SK-N-SH (cell line): ENCODE measurements around the gene SLC27A2. TPM values are rescaled to one million over a fixed set of nuclear protein-coding genes. Genes with fewer than 3 reads are reported as not detected.

Experiments used
- CTCF ChIA-PET: fragments of 300-600, 350-600 bp; formaldehyde crosslinking; extraction: SDS; loops from one replicate; lab custom pipeline; 2021; lab: Yijun Ruan, JAX
- POLR2A ChIA-PET: fragments of 350-600 bp; sonication (Branson Sonifier 250); formaldehyde crosslinking; extraction: SDS; loops from one replicate; lab custom pipeline; 2020; ENCODE audit warnings: antibody characterized with exemption, inconsistent platforms; lab: Yijun Ruan, JAX
- DNase-seq: peaks from one replicate; pipeline ENCODE4 v3.0.0; 2012
- H2AFZ ChIP-seq: fragments of 200-600 bp; sonication (generic); 2 replicates; pipeline ENCODE4 v1.8.1; 2016; ENCODE audit warnings: antibody characterized with exemption, mild to moderate bottlenecking, low read depth
- H3F3A ChIP-seq: fragments of 200-600 bp; sonication (generic); replicated peaks from 2 replicates; pipeline ENCODE3; 2016; ENCODE audit warnings: antibody characterized with exemption, mild to moderate bottlenecking; ENCODE audit not compliant: insufficient read depth
- H3K27ac ChIP-seq, 2 experiments: fragments of 200-500 bp in 1 of 2; fragments of 200-600 bp in 1 of 2; sonication (Bioruptor generic) in 1 of 2; sonication (generic), shearing (Covaris generic) in 1 of 2; 2 replicates each; pipeline versions ENCODE4 v1.5.1 to v1.6.1; 2014 to 2016; ENCODE audit warnings: low read depth in 2 of 2, inconsistent platforms in 1 of 2, low read length in 1 of 2, mild to moderate bottlenecking in 1 of 2, mixed read lengths in 1 of 2
- H3K27me3 ChIP-seq: fragments of 200-600 bp; sonication (generic), shearing (Covaris generic); 2 replicates; pipeline ENCODE4 v1.6.1; 2016; ENCODE audit warnings: mixed run types; ENCODE audit not compliant: insufficient read depth
- H3K36me3 ChIP-seq, 2 experiments: fragments of 200-500 bp in 1 of 2; fragments of 200-600 bp in 1 of 2; sonication (Bioruptor generic) in 1 of 2; sonication (generic) in 1 of 2; replicated peaks in 1 of 2; 2 replicates each; pipeline versions ENCODE3 to v1.5.1; 2014 to 2016; ENCODE audit warnings: low read length in 1 of 2, mild to moderate bottlenecking in 1 of 2; ENCODE audit not compliant: insufficient read depth in 2 of 2, control insufficient read depth in 1 of 2
- H3K4me1 ChIP-seq, 2 experiments: fragments of 200-500 bp in 1 of 2; fragments of 200-600 bp in 1 of 2; sonication (Bioruptor generic) in 1 of 2; sonication (generic), shearing (Covaris generic) in 1 of 2; 2 replicates each; pipeline versions ENCODE4 v1.5.1 to v1.6.1; 2014 to 2016; ENCODE audit warnings: low read depth in 1 of 2, low read length in 1 of 2, mixed run types in 1 of 2; ENCODE audit not compliant: insufficient read depth in 2 of 2, control insufficient read depth in 1 of 2
- H3K4me2 ChIP-seq: fragments of 200-600 bp; sonication (generic), shearing (Covaris generic); 2 replicates; pipeline ENCODE4 v1.6.1; 2017; ENCODE audit warnings: mixed run types
- H3K4me3 ChIP-seq, 2 experiments: fragments of 200-500 bp in 1 of 2; fragments of 200-600 bp in 1 of 2; sonication (Bioruptor generic) in 1 of 2; sonication (generic), shearing (Covaris generic) in 1 of 2; 2 replicates each; pipeline versions ENCODE4 v1.5.1 to v1.8.1; 2014 to 2016; ENCODE audit warnings: low read depth in 2 of 2, inconsistent platforms in 1 of 2, low read length in 1 of 2, mild to moderate bottlenecking in 1 of 2, mixed read lengths in 1 of 2, moderate library complexity in 1 of 2
- H3K79me2 ChIP-seq: fragments of 200-600 bp; sonication (generic); 2 replicates; pipeline ENCODE4 v1.8.1; 2017; ENCODE audit warnings: mild to moderate bottlenecking; ENCODE audit not compliant: insufficient read depth
- H3K9ac ChIP-seq: fragments of 200-600 bp; sonication (generic); 2 replicates; pipeline ENCODE4 v1.6.1; 2017; ENCODE audit warnings: mixed run types
- H3K9me2 ChIP-seq: fragments of 200-600 bp; sonication (generic); 2 replicates; pipeline ENCODE4 v1.6.1; 2017; ENCODE audit warnings: mixed run types
- H3K9me3 ChIP-seq: fragments of 200-600 bp; sonication (generic); 2 replicates; pipeline ENCODE4 v1.6.1; 2017; ENCODE audit warnings: mixed run types, mild to moderate bottlenecking, moderate library complexity
- H4K20me1 ChIP-seq: fragments of 200-600 bp; sonication (generic); 2 replicates; pipeline ENCODE4 v1.6.1; 2017; ENCODE audit warnings: mild to moderate bottlenecking, mixed run types; ENCODE audit not compliant: insufficient read depth
- EP300 ChIP-seq, 2 experiments: IDR thresholded peaks; 2 replicates each; pipeline versions ENCODE4 v1.4.0 to v1.6.1; 2012; ENCODE audit warnings: borderline replicate concordance in 1 of 2, low read depth in 1 of 2, low read length in 1 of 2
- EZH2phosphoT487 ChIP-seq: fragments of 200-600 bp; sonication (generic); IDR thresholded peaks from 2 replicates; pipeline ENCODE4 v1.6.1; 2017; ENCODE audit warnings: low read depth, mixed run types, mild to moderate bottlenecking, antibody characterized with exemption, moderate library complexity, borderline replicate concordance
- FOSL2 ChIP-seq: IDR thresholded peaks from 2 replicates; pipeline ENCODE4 v1.4.0; 2012; ENCODE audit warnings: low read depth, mild to moderate bottlenecking, moderate library complexity, borderline replicate concordance
- FOXM1 ChIP-seq: IDR thresholded peaks from 2 replicates; pipeline ENCODE4 v1.4.0; 2012; ENCODE audit warnings: low read depth, mild to moderate bottlenecking
- JUND ChIP-seq: IDR thresholded peaks from 2 replicates; pipeline ENCODE4 v1.4.0; 2012
- MEF2A ChIP-seq: IDR thresholded peaks from 2 replicates; pipeline ENCODE4 v1.4.0; 2012; ENCODE audit warnings: low read depth, borderline replicate concordance
- NFIC ChIP-seq: IDR thresholded peaks from 2 replicates; pipeline ENCODE4 v1.4.0; 2012; ENCODE audit warnings: borderline replicate concordance
- NRF1 ChIP-seq: IDR thresholded peaks from 2 replicates; pipeline ENCODE4 v1.6.1; 2012; ENCODE audit warnings: low read depth, mild to moderate bottlenecking, low read length
- RAD21 ChIP-seq: IDR thresholded peaks from 2 replicates; pipeline ENCODE4 v1.6.1; 2012; ENCODE audit warnings: mild to moderate bottlenecking, low read length
- RXRA ChIP-seq: IDR thresholded peaks from 2 replicates; pipeline ENCODE4 v1.4.0; 2012; ENCODE audit warnings: low read depth, mild to moderate bottlenecking, borderline replicate concordance
- TAF1 ChIP-seq: IDR thresholded peaks from 2 replicates; pipeline ENCODE4 v1.6.1; 2012; ENCODE audit warnings: low read depth, mild to moderate bottlenecking, low read length, moderate library complexity, borderline replicate concordance
- TCF12 ChIP-seq: IDR thresholded peaks from 2 replicates; pipeline ENCODE4 v1.4.0; 2012
- TEAD4 ChIP-seq: IDR thresholded peaks from 2 replicates; pipeline ENCODE4 v1.4.0; 2012; ENCODE audit warnings: mild to moderate bottlenecking, borderline replicate concordance; ENCODE audit not compliant: insufficient read depth
- YY1 ChIP-seq: IDR thresholded peaks from 2 replicates; pipeline ENCODE4 v1.4.0; 2012; ENCODE audit warnings: low read depth, mild to moderate bottlenecking
- WGBS: methylation state at CpG from one replicate; pipeline ENCODE4 v1.1.6; 2017; ENCODE audit warnings: low lambda C conversion rate; 5-methylcytosine and 5-hydroxymethylcytosine counted together
- polyA plus RNA-seq, 3 experiments: library from polyadenylated mRNA; depleted of rRNA; stranded (reverse); fragments of >200 nt; gene quantifications; 2 replicates each; pipeline ENCODE4 v1.2.3, GENCODE V29; 2012
- TF ChIP-seq, protein P1 (sequence below): fragments of 200-600 bp; sonication (generic); IDR thresholded peaks from 2 replicates; pipeline ENCODE4 v1.6.1; 2017; ENCODE audit warnings: antibody characterized with exemption, mild to moderate bottlenecking, moderate library complexity
- TF ChIP-seq, protein P2 (sequence below): IDR thresholded peaks from 2 replicates; pipeline ENCODE4; 2012
- TF ChIP-seq, protein P3 (sequence below): IDR thresholded peaks from 2 replicates; pipeline ENCODE4 v1.4.0; 2012; ENCODE audit warnings: low read depth, borderline replicate concordance
- TF ChIP-seq, protein P4 (sequence below): IDR thresholded peaks from 2 replicates; pipeline ENCODE4 v1.6.1; 2012; ENCODE audit warnings: mild to moderate bottlenecking, low read depth, low read length, moderate library complexity

The SLC27A2 gene
- polyA plus RNA-seq, 1 of the 3 experiments (the other 2 are of a cell fraction): 0.49 TPM

GRCh38 chr15:50164458-50164857, 17.5 kb upstream of the SLC27A2 start:
- Histone ChIP-seq H3K4me3 (no peak overlapping the region), H3F3A (peaks cover 22% of the 10 kb centered on the region), H3K79me2 (no peaks in the 10 kb centered on the region), H3K4me2 (no peak overlapping the region), H3K9ac (no peak overlapping the region), H3K9me3 (no peaks in the 10 kb centered on the region), H3K9me2 (no peaks in the 10 kb centered on the region), H3K27ac (no peak overlapping the region), H2AFZ (no peak overlapping the region), H3K4me1 (no peaks in the 10 kb centered on the region; a peak in 1 of 4 replicates), H3K36me3 (no peaks in the 10 kb centered on the region), H4K20me1 (no peaks in the 10 kb centered on the region), H3K27me3 (no peaks in the 10 kb centered on the region)
- no peak for DNase-seq
- WGBS: 92% methylated on average over 1 of the region's 1 CpG
- TF ChIP-seq YY1: no peak
- ChIA-PET CTCF (no interaction called here), POLR2A (no interaction called here)

- no peaks in the 10 kb centered on the region for H3K27me3 ChIP-seq
- H3K36me3 ChIP-seq: no peaks in the 10 kb centered on the region
- no peaks in the 10 kb centered on the region; a peak in 1 of 4 replicates for H3K4me1 ChIP-seq
- H3K4me2 ChIP-seq: peak overlapping the region; percentile 48; the same call in 1 of the 2 replicates
- no peaks in the 10 kb centered on the region for H3K9me3 ChIP-seq
- 0% methylated on average over 1 of the region's 1 CpG for WGBS
- ChIA-PET CTCF (interaction anchor here (0.9 to 1.5 kb wide), 2 partner anchors 13 to 21 kb away, joined by 3 to 6 read pairs; no protein-coding TSS in a partner anchor), POLR2A (no interaction called here)
- H3K4me3 ChIP-seq: 0 out of 4 replicates have a peak overlapping the region, but pooled peaks of 1 of the 2 experiments have one; percentile 5
- H3K27ac ChIP-seq: peak overlapping the region in 1 of 2 experiments; percentile 78; a peak in 2 of 4 replicates
- H2AFZ ChIP-seq: no peak overlapping the region
- peaks cover 17% of the 10 kb centered on the region for H3F3A ChIP-seq
- no peaks in the 10 kb centered on the region for H4K20me1 ChIP-seq
- no peaks in the 10 kb centered on the region for H3K9me2 ChIP-seq
- peak overlapping the region; percentile 16; the same call in 1 of the 2 replicates for H3K9ac ChIP-seq
- peak; percentile 92 for TF ChIP-seq JUND
- TF ChIP-seq, protein P1, sequence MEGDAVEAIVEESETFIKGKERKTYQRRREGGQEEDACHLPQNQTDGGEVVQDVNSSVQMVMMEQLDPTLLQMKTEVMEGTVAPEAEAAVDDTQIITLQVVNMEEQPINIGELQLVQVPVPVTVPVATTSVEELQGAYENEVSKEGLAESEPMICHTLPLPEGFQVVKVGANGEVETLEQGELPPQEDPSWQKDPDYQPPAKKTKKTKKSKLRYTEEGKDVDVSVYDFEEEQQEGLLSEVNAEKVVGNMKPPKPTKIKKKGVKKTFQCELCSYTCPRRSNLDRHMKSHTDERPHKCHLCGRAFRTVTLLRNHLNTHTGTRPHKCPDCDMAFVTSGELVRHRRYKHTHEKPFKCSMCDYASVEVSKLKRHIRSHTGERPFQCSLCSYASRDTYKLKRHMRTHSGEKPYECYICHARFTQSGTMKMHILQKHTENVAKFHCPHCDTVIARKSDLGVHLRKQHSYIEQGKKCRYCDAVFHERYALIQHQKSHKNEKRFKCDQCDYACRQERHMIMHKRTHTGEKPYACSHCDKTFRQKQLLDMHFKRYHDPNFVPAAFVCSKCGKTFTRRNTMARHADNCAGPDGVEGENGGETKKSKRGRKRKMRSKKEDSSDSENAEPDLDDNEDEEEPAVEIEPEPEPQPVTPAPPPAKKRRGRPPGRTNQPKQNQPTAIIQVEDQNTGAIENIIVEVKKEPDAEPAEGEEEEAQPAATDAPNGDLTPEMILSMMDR: no peak
- TF ChIP-seq NRF1: no peak
- peak; percentile 83 for TF ChIP-seq TCF12
- TF ChIP-seq TAF1: no peak
- no peak for TF ChIP-seq RAD21
- peak; percentile 47; the same call in 1 of the 2 replicates for TF ChIP-seq FOSL2
- peak; percentile 49; the same call in 1 of the 2 replicates for TF ChIP-seq MEF2A
- TF ChIP-seq, protein P2, sequence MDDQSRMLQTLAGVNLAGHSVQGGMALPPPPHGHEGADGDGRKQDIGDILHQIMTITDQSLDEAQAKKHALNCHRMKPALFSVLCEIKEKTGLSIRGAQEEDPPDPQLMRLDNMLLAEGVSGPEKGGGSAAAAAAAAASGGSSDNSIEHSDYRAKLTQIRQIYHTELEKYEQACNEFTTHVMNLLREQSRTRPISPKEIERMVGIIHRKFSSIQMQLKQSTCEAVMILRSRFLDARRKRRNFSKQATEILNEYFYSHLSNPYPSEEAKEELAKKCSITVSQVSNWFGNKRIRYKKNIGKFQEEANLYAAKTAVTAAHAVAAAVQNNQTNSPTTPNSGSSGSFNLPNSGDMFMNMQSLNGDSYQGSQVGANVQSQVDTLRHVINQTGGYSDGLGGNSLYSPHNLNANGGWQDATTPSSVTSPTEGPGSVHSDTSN: peak; percentile 94
- TF ChIP-seq TEAD4: peak; percentile 82; the same call in 1 of the 2 replicates
- TF ChIP-seq RXRA: peak; percentile 48; the same call in 1 of the 2 replicates
- no peak for TF ChIP-seq EZH2phosphoT487
- peak in 1 of 2 experiments; percentile 91; a peak in 2 of 4 replicates for TF ChIP-seq EP300 (IDR thresholded peaks at IDR 0.05; ENCODE audit: borderline replicate concordance in 1 of 2, low read depth in 1 of 2, low read length in 1 of 2)
- TF ChIP-seq, protein P3, sequence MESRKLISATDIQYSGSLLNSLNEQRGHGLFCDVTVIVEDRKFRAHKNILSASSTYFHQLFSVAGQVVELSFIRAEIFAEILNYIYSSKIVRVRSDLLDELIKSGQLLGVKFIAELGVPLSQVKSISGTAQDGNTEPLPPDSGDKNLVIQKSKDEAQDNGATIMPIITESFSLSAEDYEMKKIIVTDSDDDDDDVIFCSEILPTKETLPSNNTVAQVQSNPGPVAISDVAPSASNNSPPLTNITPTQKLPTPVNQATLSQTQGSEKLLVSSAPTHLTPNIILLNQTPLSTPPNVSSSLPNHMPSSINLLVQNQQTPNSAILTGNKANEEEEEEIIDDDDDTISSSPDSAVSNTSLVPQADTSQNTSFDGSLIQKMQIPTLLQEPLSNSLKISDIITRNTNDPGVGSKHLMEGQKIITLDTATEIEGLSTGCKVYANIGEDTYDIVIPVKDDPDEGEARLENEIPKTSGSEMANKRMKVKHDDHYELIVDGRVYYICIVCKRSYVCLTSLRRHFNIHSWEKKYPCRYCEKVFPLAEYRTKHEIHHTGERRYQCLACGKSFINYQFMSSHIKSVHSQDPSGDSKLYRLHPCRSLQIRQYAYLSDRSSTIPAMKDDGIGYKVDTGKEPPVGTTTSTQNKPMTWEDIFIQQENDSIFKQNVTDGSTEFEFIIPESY: 0 out of 2 replicates have a peak, but pooled peaks have one; percentile 39
- peak; percentile 36; the same call in 1 of the 2 replicates for TF ChIP-seq NFIC
- TF ChIP-seq, protein P4, sequence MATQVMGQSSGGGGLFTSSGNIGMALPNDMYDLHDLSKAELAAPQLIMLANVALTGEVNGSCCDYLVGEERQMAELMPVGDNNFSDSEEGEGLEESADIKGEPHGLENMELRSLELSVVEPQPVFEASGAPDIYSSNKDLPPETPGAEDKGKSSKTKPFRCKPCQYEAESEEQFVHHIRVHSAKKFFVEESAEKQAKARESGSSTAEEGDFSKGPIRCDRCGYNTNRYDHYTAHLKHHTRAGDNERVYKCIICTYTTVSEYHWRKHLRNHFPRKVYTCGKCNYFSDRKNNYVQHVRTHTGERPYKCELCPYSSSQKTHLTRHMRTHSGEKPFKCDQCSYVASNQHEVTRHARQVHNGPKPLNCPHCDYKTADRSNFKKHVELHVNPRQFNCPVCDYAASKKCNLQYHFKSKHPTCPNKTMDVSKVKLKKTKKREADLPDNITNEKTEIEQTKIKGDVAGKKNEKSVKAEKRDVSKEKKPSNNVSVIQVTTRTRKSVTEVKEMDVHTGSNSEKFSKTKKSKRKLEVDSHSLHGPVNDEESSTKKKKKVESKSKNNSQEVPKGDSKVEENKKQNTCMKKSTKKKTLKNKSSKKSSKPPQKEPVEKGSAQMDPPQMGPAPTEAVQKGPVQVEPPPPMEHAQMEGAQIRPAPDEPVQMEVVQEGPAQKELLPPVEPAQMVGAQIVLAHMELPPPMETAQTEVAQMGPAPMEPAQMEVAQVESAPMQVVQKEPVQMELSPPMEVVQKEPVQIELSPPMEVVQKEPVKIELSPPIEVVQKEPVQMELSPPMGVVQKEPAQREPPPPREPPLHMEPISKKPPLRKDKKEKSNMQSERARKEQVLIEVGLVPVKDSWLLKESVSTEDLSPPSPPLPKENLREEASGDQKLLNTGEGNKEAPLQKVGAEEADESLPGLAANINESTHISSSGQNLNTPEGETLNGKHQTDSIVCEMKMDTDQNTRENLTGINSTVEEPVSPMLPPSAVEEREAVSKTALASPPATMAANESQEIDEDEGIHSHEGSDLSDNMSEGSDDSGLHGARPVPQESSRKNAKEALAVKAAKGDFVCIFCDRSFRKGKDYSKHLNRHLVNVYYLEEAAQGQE: no peak
- peak; percentile 59; the same call in 1 of the 2 replicates for TF ChIP-seq FOXM1
- no peak for DNase-seq
- H3K79me2 ChIP-seq: no peaks in the 10 kb centered on the region
Observed at GRCh38 chr15:50166216-50166615, 15.8 kb upstream of the SLC27A2 start.
